Measurements from ENCODE around the gene TBCEL.

The TBCEL gene, protein sequence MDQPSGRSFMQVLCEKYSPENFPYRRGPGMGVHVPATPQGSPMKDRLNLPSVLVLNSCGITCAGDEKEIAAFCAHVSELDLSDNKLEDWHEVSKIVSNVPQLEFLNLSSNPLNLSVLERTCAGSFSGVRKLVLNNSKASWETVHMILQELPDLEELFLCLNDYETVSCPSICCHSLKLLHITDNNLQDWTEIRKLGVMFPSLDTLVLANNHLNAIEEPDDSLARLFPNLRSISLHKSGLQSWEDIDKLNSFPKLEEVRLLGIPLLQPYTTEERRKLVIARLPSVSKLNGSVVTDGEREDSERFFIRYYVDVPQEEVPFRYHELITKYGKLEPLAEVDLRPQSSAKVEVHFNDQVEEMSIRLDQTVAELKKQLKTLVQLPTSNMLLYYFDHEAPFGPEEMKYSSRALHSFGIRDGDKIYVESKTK

DNA sequence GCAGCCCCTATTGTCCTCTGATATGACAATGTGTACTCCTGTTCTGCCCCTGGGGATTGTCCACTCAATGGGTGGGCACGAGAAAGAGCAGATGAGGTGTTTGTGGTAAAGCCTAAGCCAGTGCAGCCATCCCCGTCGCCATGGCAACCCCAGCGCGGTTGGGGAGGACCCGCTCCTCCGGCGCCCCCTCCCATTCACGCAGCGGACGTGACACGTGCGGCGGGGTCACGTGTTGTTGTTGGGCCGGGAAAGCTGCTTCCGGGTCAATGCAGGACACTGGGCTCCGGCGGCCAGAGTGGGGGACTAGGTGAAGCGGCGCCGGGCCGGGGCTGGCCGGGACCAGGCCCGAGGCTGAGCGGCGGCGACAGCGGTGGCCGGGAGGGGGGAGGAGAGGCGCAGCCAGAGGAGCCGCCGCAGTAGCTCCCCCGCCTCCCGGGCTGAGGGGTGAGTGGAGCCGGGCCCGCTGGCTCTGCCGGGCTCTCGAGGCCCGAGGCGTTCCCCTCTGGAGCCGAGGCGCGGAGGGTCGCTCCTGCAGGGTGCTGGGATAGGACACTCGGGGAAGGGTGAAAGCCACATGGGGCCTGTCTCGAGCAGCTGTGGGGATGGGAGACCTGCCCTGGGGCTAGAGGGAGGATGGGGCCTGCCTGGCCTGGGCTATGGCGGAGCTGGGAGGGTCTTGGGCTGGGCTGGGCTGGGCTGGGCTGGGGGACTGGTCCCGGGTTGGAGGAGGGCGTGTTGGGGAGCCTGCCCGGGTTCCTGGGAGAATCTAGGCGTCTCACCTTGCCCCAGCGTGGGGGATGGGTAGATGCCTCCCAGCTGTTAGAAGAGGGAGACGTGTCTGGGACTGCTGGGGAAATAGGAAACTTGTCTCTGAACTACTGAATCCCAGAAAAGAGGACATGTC lies at the start of gene TBCEL:
Gene TBCEL (plus strand): TSS at position 255 of the 904 bp plus-strand sequence. CDS start 21,589 bp downstream, outside the sequence.
- H3K4me3 ChIP-seq (ENCODE audit: severe bottlenecking) = peak within 1 kb of the TSS; percentile 75
- peaks cover 10% of the 10 kb centered on the region for H3K4me1 ChIP-seq (ENCODE audit: insufficient read depth, poor library complexity, severe bottlenecking)
- ATAC-seq (ENCODE audit: low read depth) (peak; percentile 78), DNase-seq (ENCODE audit: low spot score) (peak; percentile 80)
- peak within 1 kb of the TSS; percentile 17 for H3K27ac ChIP-seq (ENCODE audit: poor library complexity, severe bottlenecking)
- TF ChIP-seq, protein P1, sequence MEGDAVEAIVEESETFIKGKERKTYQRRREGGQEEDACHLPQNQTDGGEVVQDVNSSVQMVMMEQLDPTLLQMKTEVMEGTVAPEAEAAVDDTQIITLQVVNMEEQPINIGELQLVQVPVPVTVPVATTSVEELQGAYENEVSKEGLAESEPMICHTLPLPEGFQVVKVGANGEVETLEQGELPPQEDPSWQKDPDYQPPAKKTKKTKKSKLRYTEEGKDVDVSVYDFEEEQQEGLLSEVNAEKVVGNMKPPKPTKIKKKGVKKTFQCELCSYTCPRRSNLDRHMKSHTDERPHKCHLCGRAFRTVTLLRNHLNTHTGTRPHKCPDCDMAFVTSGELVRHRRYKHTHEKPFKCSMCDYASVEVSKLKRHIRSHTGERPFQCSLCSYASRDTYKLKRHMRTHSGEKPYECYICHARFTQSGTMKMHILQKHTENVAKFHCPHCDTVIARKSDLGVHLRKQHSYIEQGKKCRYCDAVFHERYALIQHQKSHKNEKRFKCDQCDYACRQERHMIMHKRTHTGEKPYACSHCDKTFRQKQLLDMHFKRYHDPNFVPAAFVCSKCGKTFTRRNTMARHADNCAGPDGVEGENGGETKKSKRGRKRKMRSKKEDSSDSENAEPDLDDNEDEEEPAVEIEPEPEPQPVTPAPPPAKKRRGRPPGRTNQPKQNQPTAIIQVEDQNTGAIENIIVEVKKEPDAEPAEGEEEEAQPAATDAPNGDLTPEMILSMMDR (IDR thresholded peaks at IDR 0.05; ENCODE audit: poor library complexity, severe bottlenecking) = no peak
- H3K9me3 ChIP-seq (ENCODE audit: severe bottlenecking) = no peaks in the 10 kb centered on the region
- peaks cover 4% of the 10 kb centered on the region; the same call in 1 of the 2 replicates for H3K36me3 ChIP-seq (ENCODE audit: low read depth)
- H3K27me3 ChIP-seq (ENCODE audit: insufficient read depth, poor library complexity, severe bottlenecking) = no peaks in the 10 kb centered on the region

DNA sequence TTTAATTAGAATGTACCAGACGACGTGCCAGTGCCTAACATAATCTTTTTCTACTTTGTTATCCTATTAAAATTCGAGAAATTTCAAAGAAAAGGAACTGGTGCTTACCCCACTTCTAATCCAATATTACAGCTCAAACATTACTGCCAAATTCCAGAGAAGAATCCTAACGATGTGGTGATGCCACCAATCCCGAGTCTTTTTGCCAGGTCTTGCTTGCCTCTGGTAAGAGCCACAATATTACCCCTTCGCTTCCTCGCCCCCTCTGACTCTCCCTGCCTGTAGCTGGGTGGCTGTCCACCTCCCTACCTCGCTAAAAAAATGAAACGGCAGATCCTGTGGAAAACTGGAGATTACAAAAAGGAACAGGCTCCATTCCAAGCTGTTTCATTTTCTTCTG lies 49.4 kb upstream of the TBCEL start:
- ATAC-seq (ENCODE audit: low read depth) (no peak), DNase-seq (ENCODE audit: low spot score) (no peak)
- Histone ChIP-seq H3K27me3 (ENCODE audit: insufficient read depth, poor library complexity, severe bottlenecking) (no peaks in the 10 kb centered on the region), H3K36me3 (ENCODE audit: low read depth) (no peaks in the 10 kb centered on the region), H3K9me3 (ENCODE audit: severe bottlenecking) (no peaks in the 10 kb centered on the region), H3K4me3 (ENCODE audit: severe bottlenecking) (no peak overlapping the region), H3K27ac (ENCODE audit: poor library complexity, severe bottlenecking) (no peak overlapping the region), H3K4me1 (ENCODE audit: insufficient read depth, poor library complexity, severe bottlenecking) (no peaks in the 10 kb centered on the region)
- TF ChIP-seq, protein P1 (IDR thresholded peaks at IDR 0.05; ENCODE audit: poor library complexity, severe bottlenecking) = no peak

DNA sequence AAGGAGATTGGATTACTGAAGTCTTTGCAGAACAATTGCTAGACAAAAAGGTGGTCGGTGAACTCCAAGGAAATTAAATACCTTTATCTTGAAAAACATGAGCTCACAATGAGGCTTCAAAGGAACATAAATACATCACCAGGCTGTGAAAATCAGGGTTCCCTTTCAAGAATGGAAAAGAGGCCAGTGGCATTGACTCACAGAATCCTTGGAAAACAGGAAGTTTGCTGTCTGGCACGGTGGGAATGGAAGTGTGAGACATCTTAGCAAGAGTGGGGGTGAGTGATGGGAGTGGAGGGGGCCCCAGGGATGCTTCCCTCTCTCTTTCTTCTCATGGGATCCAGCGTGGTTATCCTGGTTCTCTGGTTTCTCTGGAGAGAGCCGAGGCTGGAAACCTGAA lies 48.9 kb upstream of the TBCEL start:
- DNase-seq (ENCODE audit: low spot score) = no peak
- Histone ChIP-seq H3K9me3 (ENCODE audit: severe bottlenecking) (no peaks in the 10 kb centered on the region), H3K36me3 (ENCODE audit: low read depth) (no peaks in the 10 kb centered on the region), H3K27me3 (ENCODE audit: insufficient read depth, poor library complexity, severe bottlenecking) (no peaks in the 10 kb centered on the region), H3K4me1 (ENCODE audit: insufficient read depth, poor library complexity, severe bottlenecking) (no peaks in the 10 kb centered on the region), H3K4me3 (ENCODE audit: severe bottlenecking) (no peak overlapping the region), H3K27ac (ENCODE audit: poor library complexity, severe bottlenecking) (no peak overlapping the region)
- TF ChIP-seq, protein P1 (IDR thresholded peaks at IDR 0.05; ENCODE audit: poor library complexity, severe bottlenecking) = no peak
- ATAC-seq (ENCODE audit: low read depth) = no peak

DNA sequence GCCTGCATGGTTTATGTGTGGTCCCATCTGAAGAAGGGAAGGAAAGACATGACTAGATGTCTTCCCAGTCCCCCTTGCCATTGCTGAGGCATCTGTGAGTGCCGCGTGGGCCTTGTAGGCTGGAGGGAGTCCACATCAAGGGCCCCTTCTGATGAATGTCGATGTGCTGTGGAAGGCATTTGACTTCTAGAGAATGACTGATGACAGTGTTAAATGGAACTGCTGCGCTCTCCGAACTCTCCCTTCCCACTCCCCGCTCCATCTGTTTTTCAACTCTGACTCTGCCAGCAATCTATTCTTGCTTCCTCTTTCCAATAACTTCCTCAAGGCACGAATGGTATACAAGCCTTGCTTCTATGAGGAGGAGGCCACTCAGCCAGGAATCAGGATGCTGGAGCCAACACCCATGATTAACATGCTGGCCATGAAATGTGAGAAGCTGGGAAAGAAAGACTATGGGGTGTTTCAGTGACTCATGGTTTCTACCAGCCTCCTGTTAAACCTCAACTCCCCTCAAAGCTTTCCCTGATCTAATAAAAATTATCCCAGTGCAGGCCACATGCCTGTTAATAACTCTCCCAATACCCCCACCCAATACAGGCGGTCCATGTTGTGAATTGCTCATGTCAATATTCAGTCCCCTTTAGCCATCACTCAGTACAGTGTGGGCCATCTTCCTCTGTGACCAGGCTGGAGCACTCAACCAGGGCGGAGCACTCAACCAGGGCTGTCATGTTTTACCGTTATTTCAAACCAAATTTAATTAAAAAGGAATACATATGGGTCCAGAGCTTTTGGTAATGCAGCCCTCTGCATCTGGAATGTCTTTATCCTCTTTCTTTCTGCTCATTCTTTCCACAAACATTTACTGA lies 46.4 kb upstream of the TBCEL start:
- Histone ChIP-seq H3K36me3 (ENCODE audit: low read depth) (no peaks in the 10 kb centered on the region), H3K27ac (ENCODE audit: poor library complexity, severe bottlenecking) (no peak overlapping the region), H3K27me3 (ENCODE audit: insufficient read depth, poor library complexity, severe bottlenecking) (peaks cover 3% of the 10 kb centered on the region), H3K4me3 (ENCODE audit: severe bottlenecking) (no peak overlapping the region), H3K9me3 (ENCODE audit: severe bottlenecking) (no peaks in the 10 kb centered on the region), H3K4me1 (ENCODE audit: insufficient read depth, poor library complexity, severe bottlenecking) (no peaks in the 10 kb centered on the region)
- no peak for DNase-seq (ENCODE audit: low spot score)
- ATAC-seq (ENCODE audit: low read depth) = peak; percentile 64; the same call in 2 of the 3 replicates
- TF ChIP-seq, protein P1 (IDR thresholded peaks at IDR 0.05; ENCODE audit: poor library complexity, severe bottlenecking) = no peak

Measured in RWPE2 (cell line).